Thyroid gland (tissue), 4 donors: Measurements from ENCODE around the gene SCN3A. TPM values are rescaled to one million over a fixed set of nuclear protein-coding genes. Genes with fewer than 3 reads are reported as not detected.

ENCODE experiments used
- DNase-seq, 2 donors: peaks; one replicate each; pipeline ENCODE4 v3.0.0-alpha.2; 2019
- H3K27ac ChIP-seq, 3 donors: fragments of 200-600 bp; sonication (generic); 1 replicate in 2 of 3; 2 replicates in 1 of 3; pipeline ENCODE4 v1.5.1; 2016 to 2019; ENCODE audit warnings: mild to moderate bottlenecking in 1 of 3, moderate library complexity in 1 of 3
- H3K27me3 ChIP-seq: fragments of 200-600 bp; sonication (generic); one replicate; pipeline ENCODE4 v1.5.1; 2019
- H3K36me3 ChIP-seq, 2 donors: fragments of 200-600 bp; sonication (generic); one replicate each; pipeline ENCODE4 v1.5.1; 2016 to 2019
- H3K4me1 ChIP-seq, 2 donors: fragments of 200-600 bp; sonication (generic); one replicate each; pipeline ENCODE4 v1.5.1; 2017 to 2019
- H3K4me3 ChIP-seq, 3 donors: fragments of 200-600 bp; sonication (generic); replicated peaks in 1 of 3; 1 replicate in 2 of 3; 2 replicates in 1 of 3; pipeline ENCODE4 v1.5.1; 2016; ENCODE audit warnings: mild to moderate bottlenecking in 1 of 3
- H3K9me3 ChIP-seq: fragments of 200-600 bp; sonication (generic); one replicate; pipeline ENCODE4 v1.5.1; 2017
- CTCF ChIP-seq, 6 experiments: fragments of 200-600 bp in 3 of 6; fragments of 450-650 bp in 3 of 6; sonication (generic) in 3 of 6; IDR thresholded peaks; one replicate each; pipeline ENCODE4 v1.5.1; 2016 to 2019; ENCODE audit warnings: antibody characterized with exemption in 6 of 6, mild to moderate bottlenecking in 2 of 6, inconsistent platforms in 1 of 6, moderate library complexity in 1 of 6
- POLR2A ChIP-seq, 2 donors: fragments of 450-650 bp; IDR thresholded peaks; one replicate each; pipeline ENCODE4 v1.6.1; 2017; ENCODE audit warnings: antibody characterized with exemption in 2 of 2, mild to moderate bottlenecking in 2 of 2, moderate library complexity in 1 of 2
- WGBS, 2 donors: methylation state at CpG; one replicate each; pipeline ENCODE4 v1.1.5; 2017; 5-methylcytosine and 5-hydroxymethylcytosine counted together
- intact Hi-C: fragments of 100-400 bp; cut with DNase I; formaldehyde crosslinking; loops from one replicate; pipeline ENCODE4 v1.15.1; 2023
- total RNA-seq, 4 donors: library from RNA; depleted of rRNA; stranded (reverse); fragments of >200 nt; gene quantifications; one replicate each; pipeline ENCODE4 v1.2.3, GENCODE V29; 2016

The SCN3A gene
- total RNA-seq, 4 donors from 2014 or later = 3.0 to 12.5 (median 4.1) TPM

- TF ChIP-seq POLR2A (IDR thresholded peaks at IDR 0.05) (no peak), CTCF (IDR thresholded peaks at IDR 0.05) (no peak)
- Histone ChIP-seq H3K27ac (no peak overlapping the region), H3K9me3 (no peaks in the 10 kb centered on the region), H3K27me3 (no peaks in the 10 kb centered on the region), H3K4me3 (no peak overlapping the region), H3K4me1 (no peaks in the 10 kb centered on the region), H3K36me3 (no peaks in the 10 kb centered on the region)
- intact Hi-C loops = no loop called here
- DNase-seq = no peak
- WGBS, 2 donors = 85 to 90% methylated on average over 2 of the region's 2 CpGs
Measured at GRCh38 chr2:165056564-165056963, 147.3 kb downstream of the SCN3A start.

DNA sequence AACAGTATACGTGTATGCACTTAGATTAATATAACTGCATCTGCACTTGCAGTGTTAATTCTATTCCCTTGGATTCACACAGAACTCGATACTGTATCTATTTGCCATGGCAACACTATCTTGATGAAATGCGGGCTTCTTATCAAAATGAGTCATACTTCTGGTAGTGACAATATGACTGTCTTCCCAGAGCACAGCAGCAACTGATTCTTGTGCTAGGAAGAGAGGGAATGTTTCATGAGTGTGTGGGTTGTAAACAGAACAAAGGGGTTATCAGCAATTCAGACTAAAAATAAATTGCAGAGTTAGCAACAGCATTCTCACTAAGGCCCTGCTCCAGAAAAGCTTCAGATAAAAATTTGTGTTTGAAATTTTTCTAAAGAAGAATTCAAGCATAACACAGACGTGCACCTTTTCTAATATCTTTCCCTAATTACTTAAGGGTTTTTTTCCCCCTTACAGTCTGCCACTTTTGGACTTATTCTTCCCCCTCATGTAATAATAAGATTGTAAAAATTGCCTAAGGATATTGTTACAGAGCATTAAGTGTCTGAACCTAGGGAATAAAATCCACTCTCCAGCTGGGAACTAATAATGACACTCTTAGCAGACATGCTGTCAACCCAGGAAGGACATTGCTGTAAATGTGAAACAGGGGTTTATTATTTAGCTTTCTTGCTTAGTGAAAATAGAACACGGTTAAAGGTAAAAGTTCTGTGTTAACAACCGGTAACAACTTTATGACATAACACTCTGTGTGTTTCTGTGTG, 148.6 kb downstream of the SCN3A start:
- Histone ChIP-seq H3K4me3 (no peak overlapping the region), H3K27me3 (no peaks in the 10 kb centered on the region), H3K36me3 (no peaks in the 10 kb centered on the region), H3K4me1 (no peaks in the 10 kb centered on the region), H3K27ac (no peak overlapping the region), H3K9me3 (no peaks in the 10 kb centered on the region)
- 76 to 78% methylated on average over 6 of the region's 6 CpGs for WGBS, 2 donors
- no peak for DNase-seq
- no peak for TF ChIP-seq POLR2A (IDR thresholded peaks at IDR 0.05)
- TF ChIP-seq CTCF (IDR thresholded peaks at IDR 0.05) = no peak
- intact Hi-C loops = no loop called here

GRCh38 chr2:165054652-165055051, 149.2 kb downstream of the SCN3A start:
- DNase-seq = no peak
- 91 to 97% methylated on average over 3 of the region's 3 CpGs for WGBS, 2 donors
- intact Hi-C loops = no loop called here

GRCh38 chr2:165044505-165045303, 159.1 kb downstream of the SCN3A start:
- no peaks in the 10 kb centered on the region for H3K4me1 ChIP-seq
- H3K9me3 ChIP-seq = no peaks in the 10 kb centered on the region
- intact Hi-C loops = no loop called here
- TF ChIP-seq CTCF (IDR thresholded peaks at IDR 0.05) (no peak), POLR2A (IDR thresholded peaks at IDR 0.05) (no peak)
- H3K27ac ChIP-seq = no peak overlapping the region
- DNase-seq = no peak
- H3K27me3 ChIP-seq = no peaks in the 10 kb centered on the region
- 76 to 90% methylated on average over 6 of the region's 6 CpGs for WGBS, 2 donors
- H3K4me3 ChIP-seq = no peak overlapping the region
- H3K36me3 ChIP-seq = no peaks in the 10 kb centered on the region

More at GRCh38 chr2:165054652-165055051, 149.2 kb downstream of the SCN3A start:
- no peaks in the 10 kb centered on the region for H3K9me3 ChIP-seq
- H3K36me3 ChIP-seq = no peaks in the 10 kb centered on the region
- TF ChIP-seq CTCF (IDR thresholded peaks at IDR 0.05) (no peak), POLR2A (IDR thresholded peaks at IDR 0.05) (no peak)
- H3K27ac ChIP-seq = no peak overlapping the region
- H3K4me1 ChIP-seq = no peaks in the 10 kb centered on the region
- no peak overlapping the region for H3K4me3 ChIP-seq
- no peaks in the 10 kb centered on the region for H3K27me3 ChIP-seq

Other genes starting within 250 kb of the SCN3A start
- 1 to 10 TPM in 2 of 4 donors, not detected in 2; 1.2 to 3.7 TPM for gene SLC38A11, start 248.5 kb downstream of the SCN3A start, total RNA-seq
- gene SCN2A, start 35.4 kb upstream of the SCN3A start, total RNA-seq = under 1 TPM; under 0.01 to 0.33 (median 0.15) TPM